Measurements from ENCODE around the gene TPCN2. TPM values are rescaled to one million over a fixed set of nuclear protein-coding genes. Genes with fewer than 3 reads are reported as not detected.

The TPCN2 gene
- total RNA-seq, 2 donors from 2014 or later, result 11.7 to 17.8 TPM

GRCh38 chr11:69163842-69164241 is 115.1 kb downstream of the TPCN2 start:
- peaks cover 18% of the 10 kb centered on the region for H3K27me3 Mint-ChIP-seq (ENCODE audit: low read depth)
- peaks cover 23% of the 10 kb centered on the region for H3K4me1 Mint-ChIP-seq (ENCODE audit: low read depth)
- H3K4me3 Mint-ChIP-seq, result no peak overlapping the region
- H3K27ac Mint-ChIP-seq, result no peak overlapping the region
- H3K36me3 Mint-ChIP-seq (ENCODE audit: insufficient read depth in 2 of 2), result peaks cover 4 to 17% of the 10 kb centered on the region in 2 donors
- ATAC-seq (replicated peaks in 1 of 2), result no peak
- H3K9me3 Mint-ChIP-seq, result peaks cover 11 to 12% of the 10 kb centered on the region in 2 donors
- DNase-seq, result no peak

GRCh38 chr11:69164824-69165223 is 116.1 kb downstream of the TPCN2 start:
- H3K4me3 Mint-ChIP-seq, result no peak overlapping the region

GRCh38 chr11:69165775-69166174 is 117.0 kb downstream of the TPCN2 start:
- H3K4me3 Mint-ChIP-seq, result no peak overlapping the region
- no peak overlapping the region for H3K27ac Mint-ChIP-seq
- H3K9me3 Mint-ChIP-seq, result peaks cover 11 to 12% of the 10 kb centered on the region in 2 donors
- H3K36me3 Mint-ChIP-seq (ENCODE audit: insufficient read depth in 2 of 2), result peaks cover 4 to 17% of the 10 kb centered on the region in 2 donors
- DNase-seq (no peak), ATAC-seq (replicated peaks in 1 of 2) (no peak)
- H3K4me1 Mint-ChIP-seq (ENCODE audit: low read depth), result peaks cover 23% of the 10 kb centered on the region
- peaks cover 18% of the 10 kb centered on the region for H3K27me3 Mint-ChIP-seq (ENCODE audit: low read depth)

More at GRCh38 chr11:69164824-69165223, 116.1 kb downstream of the TPCN2 start:
- ATAC-seq (replicated peaks in 1 of 2), result no peak
- Mint-ChIP-seq H3K4me1 (ENCODE audit: low read depth) (peaks cover 23% of the 10 kb centered on the region), H3K27me3 (ENCODE audit: low read depth) (peaks cover 18% of the 10 kb centered on the region), H3K9me3 (peaks cover 11 to 12% of the 10 kb centered on the region in 2 donors), H3K27ac (no peak overlapping the region), H3K36me3 (ENCODE audit: insufficient read depth in 2 of 2) (peaks cover 4 to 17% of the 10 kb centered on the region in 2 donors)
- DNase-seq, result no peak

- peak; percentile 49 to 59 for DNase-seq
- Mint-ChIP-seq H3K27ac (no peak overlapping the region), H3K4me3 (peak overlapping the region; percentile 70 to 80), H3K27me3 (ENCODE audit: low read depth) (peaks cover 18% of the 10 kb centered on the region), H3K36me3 (ENCODE audit: insufficient read depth in 2 of 2) (peaks cover 4 to 17% of the 10 kb centered on the region in 2 donors), H3K4me1 (ENCODE audit: low read depth) (peaks cover 23% of the 10 kb centered on the region), H3K9me3 (peaks cover 11 to 12% of the 10 kb centered on the region in 2 donors)
- peak; percentile 97 to 98 for ATAC-seq (replicated peaks in 1 of 2)
These were observed 117.7 kb downstream of the TPCN2 start for GRCh38 chr11:69166218-69167115.

- DNase-seq (no peak), ATAC-seq (replicated peaks in 1 of 2) (peak in 1 of 2 donors; percentile 2)
- Mint-ChIP-seq H3K4me1 (ENCODE audit: low read depth) (peaks cover 23% of the 10 kb centered on the region), H3K27me3 (ENCODE audit: low read depth) (peaks cover 18% of the 10 kb centered on the region), H3K9me3 (peaks cover 9 to 11% of the 10 kb centered on the region in 2 donors), H3K4me3 (peak overlapping the region in 1 of 2 donors; percentile 70), H3K36me3 (ENCODE audit: insufficient read depth in 2 of 2) (peaks cover 4 to 17% of the 10 kb centered on the region in 2 donors), H3K27ac (no peak overlapping the region)
These were observed 118.6 kb downstream of the TPCN2 start for GRCh38 chr11:69167130-69167915.

- ATAC-seq (replicated peaks in 1 of 2), result no peak
- H3K27me3 Mint-ChIP-seq (ENCODE audit: low read depth), result peaks cover 18% of the 10 kb centered on the region
- DNase-seq, result no peak
- peaks cover 4 to 6% of the 10 kb centered on the region in 2 donors for H3K9me3 Mint-ChIP-seq
- no peak overlapping the region for H3K4me3 Mint-ChIP-seq
- peaks cover 23% of the 10 kb centered on the region for H3K4me1 Mint-ChIP-seq (ENCODE audit: low read depth)
- H3K36me3 Mint-ChIP-seq (ENCODE audit: insufficient read depth in 2 of 2), result peaks cover 4 to 11% of the 10 kb centered on the region in 2 donors
- no peak overlapping the region for H3K27ac Mint-ChIP-seq
These were observed 119.4 kb downstream of the TPCN2 start for GRCh38 chr11:69167916-69168691.

GRCh38 chr11:69169479-69169878 is 120.7 kb downstream of the TPCN2 start:
- Mint-ChIP-seq H3K9me3 (no peaks in the 10 kb centered on the region), H3K4me3 (no peak overlapping the region), H3K36me3 (ENCODE audit: insufficient read depth in 2 of 2) (peaks cover 0 to 3% of the 10 kb centered on the region in 2 donors), H3K27me3 (ENCODE audit: low read depth) (peaks cover 18% of the 10 kb centered on the region), H3K4me1 (ENCODE audit: low read depth) (peaks cover 23% of the 10 kb centered on the region), H3K27ac (no peak overlapping the region)
- ATAC-seq (replicated peaks in 1 of 2) (no peak), DNase-seq (no peak)

- H3K9me3 Mint-ChIP-seq, result peaks cover 1 to 3% of the 10 kb centered on the region in 2 donors
These were observed 122.0 kb downstream of the TPCN2 start for GRCh38 chr11:69170704-69171103.

GRCh38 chr11:69171476-69172240 is 122.9 kb downstream of the TPCN2 start:
- H3K36me3 Mint-ChIP-seq (ENCODE audit: insufficient read depth in 2 of 2), result no peaks in the 10 kb centered on the region
- no peak overlapping the region for H3K4me3 Mint-ChIP-seq
- DNase-seq, result no peak
- peaks cover 1 to 3% of the 10 kb centered on the region in 2 donors for H3K9me3 Mint-ChIP-seq
- H3K27ac Mint-ChIP-seq, result no peak overlapping the region
- peaks cover 9% of the 10 kb centered on the region for H3K27me3 Mint-ChIP-seq (ENCODE audit: low read depth)
- no peak for ATAC-seq (replicated peaks in 1 of 2)
- H3K4me1 Mint-ChIP-seq (ENCODE audit: low read depth), result peaks cover 10% of the 10 kb centered on the region

More at GRCh38 chr11:69170704-69171103, 122.0 kb downstream of the TPCN2 start:
- DNase-seq, result no peak
- H3K4me1 Mint-ChIP-seq (ENCODE audit: low read depth), result peaks cover 20% of the 10 kb centered on the region
- H3K4me3 Mint-ChIP-seq, result no peak overlapping the region
- H3K27ac Mint-ChIP-seq, result no peak overlapping the region
- H3K36me3 Mint-ChIP-seq (ENCODE audit: insufficient read depth in 2 of 2), result no peaks in the 10 kb centered on the region
- ATAC-seq (replicated peaks in 1 of 2), result no peak
- H3K27me3 Mint-ChIP-seq (ENCODE audit: low read depth), result peaks cover 10% of the 10 kb centered on the region

GRCh38 chr11:69172674-69173073 is 123.9 kb downstream of the TPCN2 start:
- H3K36me3 Mint-ChIP-seq (ENCODE audit: insufficient read depth in 2 of 2), result no peaks in the 10 kb centered on the region
- H3K4me1 Mint-ChIP-seq (ENCODE audit: low read depth), result peaks cover under 1% of the 10 kb centered on the region
- H3K4me3 Mint-ChIP-seq, result no peak overlapping the region
- no peak for DNase-seq
- no peak for ATAC-seq (replicated peaks in 1 of 2)
- H3K27me3 Mint-ChIP-seq (ENCODE audit: low read depth), result peaks cover 4% of the 10 kb centered on the region
- H3K27ac Mint-ChIP-seq, result no peak overlapping the region
- H3K9me3 Mint-ChIP-seq, result peaks cover 1 to 3% of the 10 kb centered on the region in 2 donors

- Mint-ChIP-seq H3K4me1 (ENCODE audit: low read depth) (no peaks in the 10 kb centered on the region), H3K27me3 (ENCODE audit: low read depth) (no peaks in the 10 kb centered on the region), H3K4me3 (no peak overlapping the region), H3K9me3 (peaks cover 1 to 3% of the 10 kb centered on the region in 2 donors), H3K36me3 (ENCODE audit: insufficient read depth in 2 of 2) (no peaks in the 10 kb centered on the region), H3K27ac (no peak overlapping the region)
- ATAC-seq (replicated peaks in 1 of 2) (no peak), DNase-seq (no peak)
These were observed 124.6 kb downstream of the TPCN2 start for GRCh38 chr11:69173331-69173730.

Measured in activated T-cell treated with anti-CD3 and anti-CD28 coated beads, Interleukin-2, amount 50 U/mL, for 72 hours (primary cell).